Natural killer cell (primary cell): Measurements from ENCODE around the gene OR2H2. TPM values are rescaled to one million over a fixed set of nuclear protein-coding genes. Genes with fewer than 3 reads are reported as not detected.

ENCODE experiments used
- ATAC-seq, 3 donors: fragments of 150-1000 bp in 2 of 3; fragments of 200-7000 bp in 1 of 3; cut with Tn5 transposase; 1 replicate in 1 of 3; 2 replicates in 2 of 3; pipeline ENCODE4 v1.10.0; 2021; ENCODE audit warnings: mild to moderate bottlenecking in 2 of 3, moderate library complexity in 2 of 3
- DNase-seq, 2 donors: peaks; one replicate each; pipeline versions ENCODE4 v3.0.0 to v3.0.0-alpha.2; 2013 to 2021; ENCODE audit warnings: mixed read lengths in 1 of 2
- H3K27ac ChIP-seq: one replicate; pipeline ENCODE4 v1.5.1; 2013; ENCODE audit warnings: mild to moderate bottlenecking, low read length
- H3K27me3 ChIP-seq: one replicate; pipeline ENCODE4 v1.6.1; 2013; ENCODE audit warnings: low read length; ENCODE audit not compliant: control insufficient read depth, insufficient read depth
- H3K36me3 ChIP-seq: one replicate; pipeline ENCODE4 v1.6.1; 2013; ENCODE audit warnings: low read length; ENCODE audit not compliant: control insufficient read depth, insufficient read depth
- H3K4me1 ChIP-seq: one replicate; pipeline ENCODE4 v1.6.1; 2013; ENCODE audit warnings: low read length; ENCODE audit not compliant: control insufficient read depth, insufficient read depth
- H3K4me3 ChIP-seq: one replicate; pipeline ENCODE4 v1.5.1; 2013; ENCODE audit warnings: low read length
- H3K9me3 ChIP-seq: one replicate; pipeline ENCODE4 v1.6.1; 2013; ENCODE audit warnings: low read length; ENCODE audit not compliant: control insufficient read depth, insufficient read depth
- H3K27ac Mint-ChIP-seq, 2 donors: one replicate each; pipeline ENCODE4 v1.8.0; 2022; ENCODE audit warnings: mild to moderate bottlenecking in 2 of 2, mixed read lengths in 2 of 2, moderate library complexity in 1 of 2
- H3K27me3 Mint-ChIP-seq, 2 donors: one replicate each; pipeline ENCODE4 v1.8.0; 2022; ENCODE audit warnings: low read depth in 2 of 2, mixed read lengths in 2 of 2
- H3K36me3 Mint-ChIP-seq: one replicate; pipeline ENCODE4 v1.8.0; 2022; ENCODE audit warnings: mixed read lengths
- H3K4me1 Mint-ChIP-seq, 2 donors: one replicate each; pipeline ENCODE4 v1.8.0; 2022; ENCODE audit warnings: mixed read lengths in 2 of 2
- H3K4me3 Mint-ChIP-seq: one replicate; pipeline ENCODE4 v1.8.0; 2022; ENCODE audit warnings: mild to moderate bottlenecking, moderate library complexity, mixed read lengths
- H3K9me3 Mint-ChIP-seq, 2 donors: one replicate each; pipeline ENCODE4 v1.8.0; 2022; ENCODE audit warnings: mixed read lengths in 2 of 2
- WGBS: methylation state at CpG from one replicate; pipeline ENCODE4 v1.1.7; 2013; ENCODE audit warnings: missing lambda C conversion rate; ENCODE audit not compliant: insufficient coverage; 5-methylcytosine and 5-hydroxymethylcytosine counted together
- intact Hi-C: fragments of 100-400 bp; cut with micrococcal nuclease; formaldehyde crosslinking; loops from one replicate; pipeline ENCODE4 v1.14.2; 2022
- total RNA-seq, 4 donors: library from RNA; stranded (reverse); fragments of 120-200 nt in 1 of 4; gene quantifications; one replicate each; pipeline versions ENCODE4 v1.2.3 to v1.2.4, GENCODE V29; 2013 to 2022
- TF ChIP-seq, protein P1 (sequence below): fragments of 200-600 bp; IDR thresholded peaks from one replicate; pipeline ENCODE4 v1.8.0; 2022; ENCODE audit warnings: antibody characterized with exemption

OR2H2 gene
- total RNA-seq, 3 donors from 2014 or later (not counting 1 experiment from before 2014, with no cell fraction given) = not detected

DNA sequence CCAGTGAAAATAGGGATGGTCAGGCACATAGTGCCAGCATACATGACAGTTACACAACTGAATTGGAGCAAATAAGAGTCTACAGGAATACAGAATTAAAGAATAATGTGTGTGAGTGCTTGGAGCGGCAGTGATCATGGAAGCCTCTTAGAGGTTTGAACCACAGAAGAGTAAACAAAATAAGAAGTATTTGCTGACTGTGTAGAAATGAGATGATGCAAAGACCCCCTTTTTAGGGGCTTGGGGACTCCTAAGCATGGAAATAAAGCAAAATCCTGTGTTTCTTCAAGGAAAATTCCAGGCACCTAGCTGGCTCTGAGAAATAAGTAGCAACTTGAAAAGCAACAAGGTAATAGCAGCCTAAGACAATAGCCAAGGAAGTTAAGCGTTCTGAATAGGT, 6.8 kb downstream of the OR2H2 start:
- ATAC-seq = no peak
- no peaks in the 10 kb centered on the region for H3K27me3 ChIP-seq
- no peaks in the 10 kb centered on the region for H3K4me1 Mint-ChIP-seq
- H3K4me3 Mint-ChIP-seq = no peak overlapping the region
- no peaks in the 10 kb centered on the region for H3K36me3 Mint-ChIP-seq
- H3K27ac Mint-ChIP-seq = no peak overlapping the region
- DNase-seq = no peak
- no peaks in the 10 kb centered on the region for H3K4me1 ChIP-seq
- no peak overlapping the region for H3K27ac ChIP-seq
- H3K9me3 Mint-ChIP-seq = no peaks in the 10 kb centered on the region
- H3K9me3 ChIP-seq = no peaks in the 10 kb centered on the region
- WGBS = 85% methylated on average over 2 of the region's 2 CpGs
- TF ChIP-seq, protein P1, sequence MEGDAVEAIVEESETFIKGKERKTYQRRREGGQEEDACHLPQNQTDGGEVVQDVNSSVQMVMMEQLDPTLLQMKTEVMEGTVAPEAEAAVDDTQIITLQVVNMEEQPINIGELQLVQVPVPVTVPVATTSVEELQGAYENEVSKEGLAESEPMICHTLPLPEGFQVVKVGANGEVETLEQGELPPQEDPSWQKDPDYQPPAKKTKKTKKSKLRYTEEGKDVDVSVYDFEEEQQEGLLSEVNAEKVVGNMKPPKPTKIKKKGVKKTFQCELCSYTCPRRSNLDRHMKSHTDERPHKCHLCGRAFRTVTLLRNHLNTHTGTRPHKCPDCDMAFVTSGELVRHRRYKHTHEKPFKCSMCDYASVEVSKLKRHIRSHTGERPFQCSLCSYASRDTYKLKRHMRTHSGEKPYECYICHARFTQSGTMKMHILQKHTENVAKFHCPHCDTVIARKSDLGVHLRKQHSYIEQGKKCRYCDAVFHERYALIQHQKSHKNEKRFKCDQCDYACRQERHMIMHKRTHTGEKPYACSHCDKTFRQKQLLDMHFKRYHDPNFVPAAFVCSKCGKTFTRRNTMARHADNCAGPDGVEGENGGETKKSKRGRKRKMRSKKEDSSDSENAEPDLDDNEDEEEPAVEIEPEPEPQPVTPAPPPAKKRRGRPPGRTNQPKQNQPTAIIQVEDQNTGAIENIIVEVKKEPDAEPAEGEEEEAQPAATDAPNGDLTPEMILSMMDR = no peak
- intact Hi-C loops = no loop called here
- H3K27me3 Mint-ChIP-seq = peaks cover 23 to 34% of the 10 kb centered on the region in 2 donors
- no peaks in the 10 kb centered on the region for H3K36me3 ChIP-seq
- no peak overlapping the region for H3K4me3 ChIP-seq

DNA sequence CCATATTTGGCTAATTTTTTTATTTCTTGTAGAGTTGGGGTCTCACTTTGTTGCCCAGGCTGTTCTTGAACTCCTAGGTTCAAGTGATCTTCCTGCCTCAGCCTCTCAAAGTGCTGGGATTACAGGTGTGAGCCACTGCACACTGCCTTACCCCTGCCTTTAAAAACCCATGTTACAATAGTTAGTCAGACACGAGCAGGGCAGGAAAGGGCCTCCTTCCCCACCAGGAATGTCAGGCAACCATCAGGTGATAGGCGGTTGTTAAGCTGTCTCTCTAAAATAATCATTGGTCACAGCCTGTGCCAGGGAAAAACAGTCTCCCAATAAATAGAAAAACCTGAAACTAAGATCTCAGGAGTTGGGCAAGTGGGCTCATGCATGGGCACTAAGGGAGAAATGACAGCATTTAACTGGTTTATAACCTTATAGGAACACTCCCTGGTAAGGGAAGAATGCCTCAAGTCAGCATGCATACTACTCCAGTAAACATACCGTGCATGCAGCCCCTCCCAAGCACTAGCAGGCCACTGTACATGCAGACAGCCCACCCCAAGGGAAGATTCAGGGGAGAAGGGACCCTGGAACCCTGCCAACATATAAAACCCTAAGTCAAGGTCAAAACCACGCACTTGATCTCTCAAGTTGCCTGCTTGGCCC, 8.4 kb downstream of the OR2H2 start:
- Histone ChIP-seq H3K4me3 (no peak overlapping the region), H3K27ac (no peak overlapping the region), H3K9me3 (no peaks in the 10 kb centered on the region), H3K27me3 (no peaks in the 10 kb centered on the region), H3K36me3 (no peaks in the 10 kb centered on the region), H3K4me1 (no peaks in the 10 kb centered on the region)
- Mint-ChIP-seq H3K4me1 (no peaks in the 10 kb centered on the region), H3K27me3 (peaks cover 14 to 21% of the 10 kb centered on the region in 2 donors), H3K36me3 (no peaks in the 10 kb centered on the region), H3K4me3 (no peak overlapping the region), H3K27ac (no peak overlapping the region), H3K9me3 (no peaks in the 10 kb centered on the region)
- ATAC-seq = no peak
- intact Hi-C loops = no loop called here
- TF ChIP-seq, protein P1 = no peak
- WGBS = 45% methylated on average over 4 of the region's 4 CpGs
- no peak for DNase-seq

DNA sequence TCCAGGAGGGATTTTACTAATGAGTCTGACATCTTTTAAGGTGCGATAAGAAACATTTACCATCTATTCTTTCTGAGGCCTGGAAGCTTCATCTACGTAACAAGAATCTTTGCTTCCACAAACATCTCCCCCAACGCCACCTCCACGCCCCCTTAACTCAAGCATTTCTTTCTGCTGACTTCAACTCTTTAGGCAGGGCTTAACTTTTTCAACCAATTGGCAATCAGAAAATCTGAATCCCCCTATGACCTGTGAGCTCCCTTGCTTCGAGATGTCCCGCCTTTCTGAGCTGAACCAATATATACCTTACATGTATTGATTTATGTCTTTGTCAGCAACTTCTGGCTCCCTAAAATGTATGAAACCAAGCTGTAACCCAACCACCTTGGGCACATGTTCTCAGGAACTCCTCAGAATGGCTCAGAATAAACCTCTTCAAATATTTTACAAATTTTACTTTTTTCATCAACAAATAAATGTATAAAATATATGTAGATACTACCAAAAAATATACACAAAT, 11.5 kb downstream of the OR2H2 start:
- H3K9me3 ChIP-seq = no peaks in the 10 kb centered on the region
- no peaks in the 10 kb centered on the region for H3K36me3 ChIP-seq
- DNase-seq = no peak
- H3K4me3 ChIP-seq = no peak overlapping the region
- H3K27me3 Mint-ChIP-seq = peaks cover 5 to 8% of the 10 kb centered on the region in 2 donors
- ATAC-seq = no peak
- H3K4me1 ChIP-seq = no peaks in the 10 kb centered on the region
- no peak overlapping the region for H3K27ac ChIP-seq
- TF ChIP-seq, protein P1 = no peak
- H3K9me3 Mint-ChIP-seq = no peaks in the 10 kb centered on the region
- H3K4me1 Mint-ChIP-seq = no peaks in the 10 kb centered on the region
- no peak overlapping the region for H3K27ac Mint-ChIP-seq
- intact Hi-C loops = no loop called here
- H3K4me3 Mint-ChIP-seq = no peak overlapping the region
- 87% methylated on average over 6 of the region's 6 CpGs for WGBS
- H3K36me3 Mint-ChIP-seq = no peaks in the 10 kb centered on the region
- H3K27me3 ChIP-seq = no peaks in the 10 kb centered on the region

DNA sequence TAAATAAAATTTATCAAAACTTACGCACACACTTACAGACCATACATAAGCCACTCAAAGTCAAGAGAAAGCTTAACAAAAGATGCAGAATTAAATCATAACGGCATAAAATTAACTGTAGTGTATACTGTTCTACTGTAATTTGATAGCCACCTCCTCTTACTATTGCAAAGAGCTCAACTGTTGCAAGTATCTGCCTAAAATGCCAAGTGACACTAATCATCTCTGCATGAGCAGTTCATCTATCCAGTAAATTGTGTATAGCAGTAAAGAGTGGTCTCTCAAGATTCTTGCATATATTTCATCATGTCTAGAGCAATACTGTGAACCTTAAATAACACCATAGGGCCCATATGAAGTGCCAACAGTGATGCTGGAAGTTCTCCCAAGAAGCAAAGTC, 12.3 kb downstream of the OR2H2 start:
- ATAC-seq (no peak), DNase-seq (no peak)
- Mint-ChIP-seq H3K36me3 (no peaks in the 10 kb centered on the region), H3K4me1 (no peaks in the 10 kb centered on the region), H3K4me3 (no peak overlapping the region), H3K27ac (no peak overlapping the region), H3K27me3 (peaks cover 3 to 6% of the 10 kb centered on the region in 2 donors), H3K9me3 (no peaks in the 10 kb centered on the region)
- Histone ChIP-seq H3K27me3 (no peaks in the 10 kb centered on the region), H3K4me1 (no peaks in the 10 kb centered on the region), H3K4me3 (no peak overlapping the region), H3K36me3 (no peaks in the 10 kb centered on the region), H3K27ac (no peak overlapping the region), H3K9me3 (no peaks in the 10 kb centered on the region)
- TF ChIP-seq, protein P1 = no peak
- WGBS = 80% methylated on average over 1 of the region's 2 CpGs
- intact Hi-C loops = no loop called here
